K562 (cell line): ENCODE measurements around the gene CCDC137. TPM values are rescaled to one million over a fixed set of nuclear protein-coding genes. Genes with fewer than 3 reads are reported as not detected.

Source experiments
- ADNP ChIP-seq: fragments of 200-800 bp; sonication (Bioruptor generic); IDR thresholded peaks from 2 replicates; pipeline ENCODE4 v1.6.1; 2016; ENCODE audit warnings: missing genetic modification characterization, missing compliant biosample characterization
- CBX8 ChIP-seq: fragments of 200-600 bp; sonication (generic); IDR thresholded peaks from 2 replicates; pipeline ENCODE4 v1.6.1; 2012; ENCODE audit warnings: borderline replicate concordance, mixed run types, low read depth, mild to moderate bottlenecking, moderate library complexity, mixed read lengths, low read length, control low read depth, inconsistent platforms; ENCODE audit not compliant: poor library complexity, severe bottlenecking; ENCODE audit errors: extremely low read depth
- ERF ChIP-seq: fragments of 450-650 bp; formaldehyde crosslinking; IDR thresholded peaks from 2 replicates; pipeline ENCODE4 v1.4.0; 2020; ENCODE audit warnings: mild to moderate bottlenecking, mixed read lengths
- GATAD2B ChIP-seq: fragments of 450-650 bp; IDR thresholded peaks from 2 replicates; pipeline ENCODE4 v1.6.1; 2017; ENCODE audit warnings: mild to moderate bottlenecking, borderline replicate concordance
- HNRNPLL ChIP-seq: fragments of 200-400 bp; formaldehyde crosslinking; IDR thresholded peaks from 2 replicates; pipeline ENCODE4 v1.6.1; 2017; ENCODE audit warnings: low read length, low read depth, mild to moderate bottlenecking; ENCODE audit not compliant: poor library complexity, severe bottlenecking
- MCM2 ChIP-seq: fragments of 450-650 bp; IDR thresholded peaks from 2 replicates; pipeline ENCODE4 v1.6.1; 2017; ENCODE audit warnings: low read depth, mild to moderate bottlenecking
- NFE2L1 ChIP-seq: fragments of 450-650 bp; IDR thresholded peaks from 2 replicates; pipeline ENCODE4 v1.6.1; 2016; ENCODE audit warnings: missing genetic modification characterization, low read depth, mild to moderate bottlenecking, missing compliant biosample characterization, moderate library complexity, borderline replicate concordance
- SRSF9 ChIP-seq: fragments of 200-400 bp; formaldehyde crosslinking; IDR thresholded peaks from 2 replicates; pipeline ENCODE4 v1.6.1; 2017; ENCODE audit warnings: low read depth, low read length, borderline replicate concordance
- ZFP1 ChIP-seq: fragments of 450-650 bp; formaldehyde crosslinking; IDR thresholded peaks from 2 replicates; pipeline ENCODE4 v1.4.0; 2020; ENCODE audit warnings: mild to moderate bottlenecking, mixed read lengths
- ZNF121 ChIP-seq: sonication (generic); formaldehyde crosslinking; conservative IDR thresholded peaks from 2 replicates; pipeline ENCODE4 v1.8.0; 2022; ENCODE audit warnings: missing genetic modification reagents
- ZNF133 ChIP-seq: fragments of 250-450 bp; sonication (Bioruptor Pico); IDR thresholded peaks from 2 replicates; pipeline ENCODE4 v1.4.0; 2020; ENCODE audit warnings: mild to moderate bottlenecking
- ZNF57 ChIP-seq: fragments of 450-650 bp; formaldehyde crosslinking; IDR thresholded peaks from 2 replicates; pipeline ENCODE4 v1.4.0; 2020; ENCODE audit warnings: mild to moderate bottlenecking, moderate library complexity
- polyA plus RNA-seq, 8 experiments: library from polyadenylated mRNA; depleted of rRNA in 4 of 8; stranded (reverse) in 5 of 8; unstranded in 3 of 8; fragments of >200 nt; fragmentation: Nextera tagmentation in 2 of 8; fragmentation: Illumina TruSeq in 1 of 8; extraction: Ambion mirVana in 2 of 8; extraction: Trizol in 1 of 8; gene quantifications; 2 replicates each; pipeline versions ENCODE4 v1.2.1 to v1.2.3, GENCODE V29; 2011 to 2014; ENCODE audit warnings: inconsistent platforms in 1 of 8, missing spikeins in 1 of 8
- total RNA-seq, 7 experiments: library from RNA; depleted of rRNA in 6 of 7; stranded (reverse); fragments of >200 nt in 6 of 7; fragmentation: Illumina TruSeq in 2 of 7; extraction: Trizol in 2 of 7; gene quantifications; 2 replicates each; pipeline versions ENCODE4 v1.2.1 to v1.2.3, GENCODE V29; 2011 to 2021; ENCODE audit warnings: low replicate concordance in 1 of 7
- TF ChIP-seq, protein P1 (sequence below), 2 experiments: fragments of 450-650 bp in 1 of 2; sonication (generic) in 1 of 2; formaldehyde crosslinking; conservative IDR thresholded peaks; 2 replicates each; pipeline versions ENCODE4 v1.4.0 to v1.8.1; 2020 to 2022; ENCODE audit warnings: mild to moderate bottlenecking in 1 of 2, missing genetic modification reagents in 1 of 2
- TF ChIP-seq, protein P2 (sequence below): sonication (generic); formaldehyde crosslinking; IDR thresholded peaks from 2 replicates; pipeline ENCODE4 v1.8.1; 2022; ENCODE audit warnings: missing genetic modification reagents
- TF ChIP-seq, protein P3 (sequence below): fragments of 450-650 bp; IDR thresholded peaks from 2 replicates; pipeline ENCODE4 v1.6.1; 2017; ENCODE audit warnings: antibody characterized with exemption
- TF ChIP-seq, protein P4 (sequence below): sonication (generic); formaldehyde crosslinking; IDR thresholded peaks from 2 replicates; pipeline ENCODE4 v1.8.0; 2022; ENCODE audit warnings: mild to moderate bottlenecking, missing genetic modification reagents
- TF ChIP-seq, protein P5 (sequence below): fragments of 250-450 bp; sonication (Bioruptor Pico); IDR thresholded peaks from 2 replicates; pipeline ENCODE4 v1.4.0; 2020; ENCODE audit warnings: mild to moderate bottlenecking

The CCDC137 gene
- total and polyA plus RNA-seq, 9 of the 15 experiments (the other 6 are each of a cell fraction or from before 2014, with no cell fraction given): 2.3 to 68.1 (median 38.3) TPM

DNA sequence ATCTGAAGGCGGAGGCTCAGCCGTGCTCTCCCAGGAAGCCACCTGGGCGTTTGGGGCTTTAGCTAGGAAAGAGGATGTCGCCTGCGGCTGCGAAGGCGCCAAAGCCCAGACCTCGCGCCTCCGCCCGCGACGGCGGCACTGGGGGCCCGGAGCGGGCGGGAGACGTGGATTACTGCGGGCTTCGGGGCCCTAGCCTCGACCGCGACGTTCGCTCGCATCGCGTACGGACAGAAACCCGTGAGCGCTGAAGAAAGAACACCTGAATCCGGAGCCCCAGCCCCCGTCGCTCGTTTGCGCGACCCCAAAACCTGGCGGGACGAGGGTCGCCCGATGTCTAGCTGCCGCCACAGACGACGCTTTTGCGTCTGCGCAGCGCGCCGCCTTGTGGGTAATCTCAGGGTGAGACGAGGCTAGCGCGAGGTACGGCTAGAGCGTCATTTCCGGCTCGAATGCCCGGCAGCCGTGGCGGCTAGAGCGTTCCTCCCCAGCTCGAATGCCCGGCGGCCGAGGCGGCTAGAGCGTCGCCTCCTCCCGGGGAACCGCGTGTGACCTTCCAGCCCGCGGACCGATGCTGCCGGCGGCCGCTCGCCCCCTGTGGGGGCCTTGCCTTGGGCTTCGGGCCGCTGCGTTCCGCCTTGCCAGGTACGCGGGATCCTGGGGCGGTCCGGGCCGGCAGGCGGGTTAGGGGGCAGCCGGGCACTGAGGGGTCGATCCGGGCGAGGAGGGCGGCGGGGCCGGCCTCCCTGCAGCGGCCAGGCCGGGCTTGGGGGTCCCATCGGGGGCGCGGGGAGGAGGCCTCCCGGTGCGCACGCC lies 36.6 kb downstream of the CCDC137 start, which contains the start of gene MRPL12 (continued):
- TF ChIP-seq ERF (CRISPR knock-in tag) (0 out of 2 replicates have a peak, but pooled peaks have one; percentile 53), ZFP1 (CRISPR knock-in tag) (no peak), ZNF57 (no peak), HNRNPLL (peak; percentile 75), MCM2 (no peak), ZNF133 (CRISPR knock-in tag) (no peak), GATAD2B (peak; percentile 74; the same call in 1 of the 2 replicates), NFE2L1 (no peak), CBX8 (no peak), ADNP (tag) (no peak), SRSF9 (no peak), ZNF121 (CRISPR knock-in tag) (no peak)
- TF ChIP-seq, protein P1, sequence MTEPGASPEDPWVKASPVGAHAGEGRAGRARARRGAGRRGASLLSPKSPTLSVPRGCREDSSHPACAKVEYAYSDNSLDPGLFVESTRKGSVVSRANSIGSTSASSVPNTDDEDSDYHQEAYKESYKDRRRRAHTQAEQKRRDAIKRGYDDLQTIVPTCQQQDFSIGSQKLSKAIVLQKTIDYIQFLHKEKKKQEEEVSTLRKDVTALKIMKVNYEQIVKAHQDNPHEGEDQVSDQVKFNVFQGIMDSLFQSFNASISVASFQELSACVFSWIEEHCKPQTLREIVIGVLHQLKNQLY (CRISPR knock-in tag; conservative IDR thresholded peaks at IDR 0.05): no peak
- TF ChIP-seq, protein P2, sequence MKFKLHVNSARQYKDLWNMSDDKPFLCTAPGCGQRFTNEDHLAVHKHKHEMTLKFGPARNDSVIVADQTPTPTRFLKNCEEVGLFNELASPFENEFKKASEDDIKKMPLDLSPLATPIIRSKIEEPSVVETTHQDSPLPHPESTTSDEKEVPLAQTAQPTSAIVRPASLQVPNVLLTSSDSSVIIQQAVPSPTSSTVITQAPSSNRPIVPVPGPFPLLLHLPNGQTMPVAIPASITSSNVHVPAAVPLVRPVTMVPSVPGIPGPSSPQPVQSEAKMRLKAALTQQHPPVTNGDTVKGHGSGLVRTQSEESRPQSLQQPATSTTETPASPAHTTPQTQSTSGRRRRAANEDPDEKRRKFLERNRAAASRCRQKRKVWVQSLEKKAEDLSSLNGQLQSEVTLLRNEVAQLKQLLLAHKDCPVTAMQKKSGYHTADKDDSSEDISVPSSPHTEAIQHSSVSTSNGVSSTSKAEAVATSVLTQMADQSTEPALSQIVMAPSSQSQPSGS: no peak
- TF ChIP-seq, protein P3, sequence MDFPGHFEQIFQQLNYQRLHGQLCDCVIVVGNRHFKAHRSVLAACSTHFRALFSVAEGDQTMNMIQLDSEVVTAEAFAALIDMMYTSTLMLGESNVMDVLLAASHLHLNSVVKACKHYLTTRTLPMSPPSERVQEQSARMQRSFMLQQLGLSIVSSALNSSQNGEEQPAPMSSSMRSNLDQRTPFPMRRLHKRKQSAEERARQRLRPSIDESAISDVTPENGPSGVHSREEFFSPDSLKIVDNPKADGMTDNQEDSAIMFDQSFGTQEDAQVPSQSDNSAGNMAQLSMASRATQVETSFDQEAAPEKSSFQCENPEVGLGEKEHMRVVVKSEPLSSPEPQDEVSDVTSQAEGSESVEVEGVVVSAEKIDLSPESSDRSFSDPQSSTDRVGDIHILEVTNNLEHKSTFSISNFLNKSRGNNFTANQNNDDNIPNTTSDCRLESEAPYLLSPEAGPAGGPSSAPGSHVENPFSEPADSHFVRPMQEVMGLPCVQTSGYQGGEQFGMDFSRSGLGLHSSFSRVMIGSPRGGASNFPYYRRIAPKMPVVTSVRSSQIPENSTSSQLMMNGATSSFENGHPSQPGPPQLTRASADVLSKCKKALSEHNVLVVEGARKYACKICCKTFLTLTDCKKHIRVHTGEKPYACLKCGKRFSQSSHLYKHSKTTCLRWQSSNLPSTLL: no peak
- TF ChIP-seq, protein P4, sequence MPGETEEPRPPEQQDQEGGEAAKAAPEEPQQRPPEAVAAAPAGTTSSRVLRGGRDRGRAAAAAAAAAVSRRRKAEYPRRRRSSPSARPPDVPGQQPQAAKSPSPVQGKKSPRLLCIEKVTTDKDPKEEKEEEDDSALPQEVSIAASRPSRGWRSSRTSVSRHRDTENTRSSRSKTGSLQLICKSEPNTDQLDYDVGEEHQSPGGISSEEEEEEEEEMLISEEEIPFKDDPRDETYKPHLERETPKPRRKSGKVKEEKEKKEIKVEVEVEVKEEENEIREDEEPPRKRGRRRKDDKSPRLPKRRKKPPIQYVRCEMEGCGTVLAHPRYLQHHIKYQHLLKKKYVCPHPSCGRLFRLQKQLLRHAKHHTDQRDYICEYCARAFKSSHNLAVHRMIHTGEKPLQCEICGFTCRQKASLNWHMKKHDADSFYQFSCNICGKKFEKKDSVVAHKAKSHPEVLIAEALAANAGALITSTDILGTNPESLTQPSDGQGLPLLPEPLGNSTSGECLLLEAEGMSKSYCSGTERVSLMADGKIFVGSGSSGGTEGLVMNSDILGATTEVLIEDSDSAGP (CRISPR knock-in tag): no peak
- TF ChIP-seq, protein P5, sequence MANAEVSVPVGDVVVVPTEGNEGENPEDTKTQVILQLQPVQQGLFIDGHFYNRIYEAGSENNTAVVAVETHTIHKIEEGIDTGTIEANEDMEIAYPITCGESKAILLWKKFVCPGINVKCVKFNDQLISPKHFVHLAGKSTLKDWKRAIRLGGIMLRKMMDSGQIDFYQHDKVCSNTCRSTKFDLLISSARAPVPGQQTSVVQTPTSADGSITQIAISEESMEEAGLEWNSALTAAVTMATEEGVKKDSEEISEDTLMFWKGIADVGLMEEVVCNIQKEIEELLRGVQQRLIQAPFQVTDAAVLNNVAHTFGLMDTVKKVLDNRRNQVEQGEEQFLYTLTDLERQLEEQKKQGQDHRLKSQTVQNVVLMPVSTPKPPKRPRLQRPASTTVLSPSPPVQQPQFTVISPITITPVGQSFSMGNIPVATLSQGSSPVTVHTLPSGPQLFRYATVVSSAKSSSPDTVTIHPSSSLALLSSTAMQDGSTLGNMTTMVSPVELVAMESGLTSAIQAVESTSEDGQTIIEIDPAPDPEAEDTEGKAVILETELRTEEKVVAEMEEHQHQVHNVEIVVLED (CRISPR knock-in tag): peak; percentile 77
